Esophagus squamous epithelium (tissue), 5 donors: ENCODE results near the gene LCE3E. TPM values are rescaled to one million over a fixed set of nuclear protein-coding genes. Genes with fewer than 3 reads are reported as not detected.
"Not testable (repeated sequence)": the region's sequence is repeated elsewhere in the genome, so short reads cannot be mapped to it uniquely, and the experiment has no call there.

Experiments used
- DNase-seq: peaks from one replicate; lab custom pipeline; 2025; lab: John Stamatoyannopoulos, UW
- H3K27ac ChIP-seq, 4 donors: fragments of 200-600 bp; sonication (generic); one replicate each; pipeline ENCODE4 v1.5.1; 2016 to 2019; ENCODE audit warnings: mild to moderate bottlenecking in 1 of 4
- H3K27me3 ChIP-seq, 4 donors: fragments of 200-600 bp; sonication (generic); 1 replicate in 3 of 4; 2 replicates in 1 of 4; pipeline versions ENCODE4 v1.5.1 to v1.6.0; 2017 to 2021; ENCODE audit warnings: antibody characterized with exemption in 1 of 4
- H3K36me3 ChIP-seq, 3 donors: fragments of 200-600 bp; sonication (generic); one replicate each; pipeline ENCODE4 v1.5.1; 2016 to 2019
- H3K4me1 ChIP-seq, 3 donors: fragments of 200-600 bp; sonication (generic); one replicate each; pipeline ENCODE4 v1.5.1; 2017 to 2019
- H3K4me3 ChIP-seq, 4 donors: fragments of 200-600 bp; sonication (generic); 1 replicate in 3 of 4; 2 replicates in 1 of 4; pipeline ENCODE4 v1.5.1; 2016 to 2019; ENCODE audit warnings: mild to moderate bottlenecking in 2 of 4, moderate library complexity in 1 of 4
- H3K9me3 ChIP-seq, 3 donors: fragments of 200-600 bp; sonication (generic); one replicate each; pipeline ENCODE4 v1.5.1; 2016 to 2019
- CTCF ChIP-seq, 6 experiments: fragments of 450-650 bp in 4 of 6; fragments of 200-600 bp in 2 of 6; sonication (generic) in 2 of 6; IDR thresholded peaks; one replicate each; pipeline ENCODE4 v1.5.1; 2016 to 2019; ENCODE audit warnings: antibody characterized with exemption in 6 of 6, mild to moderate bottlenecking in 4 of 6, moderate library complexity in 4 of 6
- POLR2A ChIP-seq, 4 donors: fragments of 450-650 bp; IDR thresholded peaks; one replicate each; pipeline ENCODE4 v1.6.1; 2017; ENCODE audit warnings: antibody characterized with exemption in 4 of 4, mild to moderate bottlenecking in 4 of 4, moderate library complexity in 3 of 4
- WGBS, 2 donors: methylation state at CpG; one replicate each; pipeline ENCODE4 v1.1.5; 2018; 5-methylcytosine and 5-hydroxymethylcytosine counted together
- intact Hi-C: fragments of 100-400 bp; cut with DNase I; formaldehyde crosslinking; loops from one replicate; pipeline ENCODE4 v1.15.0; 2022
- total RNA-seq, 4 donors: library from RNA; depleted of rRNA; stranded (reverse); fragments of >200 nt; gene quantifications; one replicate each; pipeline ENCODE4 v1.1.0, GENCODE V29; 2016
- donor health status: DM: yes; HTN: yes; CAD: no.

The LCE3E gene
- total RNA-seq, 4 donors from 2014 or later = 0.76 to 10.0 (median 2.4) TPM

GRCh38 chr1:152582647-152583046, 16.1 kb upstream of the LCE3E start:
- no peaks in the 10 kb centered on the region for H3K4me1 ChIP-seq
- DNase-seq = no peak
- intact Hi-C loops = no loop called here
- 25 to 50% methylated on average over 1 of the region's 1 CpG for WGBS, 2 donors
- H3K4me3 ChIP-seq = no peak overlapping the region
- H3K27me3 ChIP-seq = peaks cover 0 to 12% (median 0%) of the 10 kb centered on the region in 4 donors
- TF ChIP-seq CTCF (IDR thresholded peaks at IDR 0.05) (no peak), POLR2A (IDR thresholded peaks at IDR 0.05) (no peak)
- no peak overlapping the region for H3K27ac ChIP-seq
- no peaks in the 10 kb centered on the region for H3K9me3 ChIP-seq
- no peaks in the 10 kb centered on the region for H3K36me3 ChIP-seq

GRCh38 chr1:152580433-152580832, 13.9 kb upstream of the LCE3E start, which contains the start of gene LCE3D:
Gene LCE3D, minus strand, starts transcription at chr1:152580516. Its CDS starts 580 bp downstream, at chr1:152579936.
- no peaks in the 10 kb centered on the region for H3K4me1 ChIP-seq
- H3K4me3 ChIP-seq = no peak within 1 kb of the TSS
- no peak for TF ChIP-seq CTCF (IDR thresholded peaks at IDR 0.05)
- no peak for TF ChIP-seq POLR2A (IDR thresholded peaks at IDR 0.05)
- intact Hi-C loops = no loop called here
- 20 to 39% methylated on average over 2 to 3 of the region's 4 CpGs for WGBS, 2 donors
- no peak for DNase-seq
- H3K27me3 ChIP-seq = peaks cover 0 to 12% (median 0%) of the 10 kb centered on the region in 4 donors
- H3K9me3 ChIP-seq = no peaks in the 10 kb centered on the region
- no peak within 1 kb of the TSS for H3K27ac ChIP-seq
- H3K36me3 ChIP-seq = no peaks in the 10 kb centered on the region

GRCh38 chr1:152579526-152579925, 12.9 kb upstream of the LCE3E start:
- H3K27ac ChIP-seq, H3K4me3 ChIP-seq, DNase-seq, H3K9me3 ChIP-seq, H3K36me3 ChIP-seq, intact Hi-C loops, H3K4me1 ChIP-seq: not testable (repeated sequence)
- H3K27me3 ChIP-seq = peaks cover 0 to 12% (median 0%) of the 10 kb centered on the region in 4 donors
- WGBS, 2 donors = no CpG with 5 or more reads among the region's 9 CpGs

GRCh38 chr1:152577168-152577567, 10.6 kb upstream of the LCE3E start:
- 67 to 73% methylated on average over 1 to 2 of the region's 2 CpGs for WGBS, 2 donors
- Histone ChIP-seq H3K27me3 (peaks cover 0 to 12% (median 0%) of the 10 kb centered on the region in 4 donors), H3K4me1 (no peaks in the 10 kb centered on the region), H3K36me3 (no peaks in the 10 kb centered on the region), H3K4me3 (no peak overlapping the region), H3K27ac (no peak overlapping the region), H3K9me3 (no peaks in the 10 kb centered on the region)
- intact Hi-C loops = no loop called here
- DNase-seq = no peak
- TF ChIP-seq POLR2A (IDR thresholded peaks at IDR 0.05) = no peak
- TF ChIP-seq CTCF (IDR thresholded peaks at IDR 0.05) = no peak

- WGBS, 2 donors = 73 to 78% methylated on average over 6 of the region's 14 CpGs
- intact Hi-C loops = no loop called here
- no peaks in the 10 kb centered on the region for H3K36me3 ChIP-seq
- H3K27me3 ChIP-seq = no peaks in the 10 kb centered on the region
- no peak overlapping the region for H3K27ac ChIP-seq
- no peaks in the 10 kb centered on the region for H3K4me1 ChIP-seq
- no peak for TF ChIP-seq CTCF (IDR thresholded peaks at IDR 0.05)
- TF ChIP-seq POLR2A (IDR thresholded peaks at IDR 0.05) = no peak
- no peak overlapping the region for H3K4me3 ChIP-seq
- DNase-seq = no peak
- H3K9me3 ChIP-seq = peaks cover 0 to 10% (median 5%) of the 10 kb centered on the region in 3 donors
Observed at GRCh38 chr1:152565535-152566215, 905 bp downstream of the LCE3E start.
